A549 treated with Hydrocortisone at 1 μM for 4 hours (cell line): ENCODE data around the gene FAM185A. TPM values are rescaled to one million over a fixed set of nuclear protein-coding genes. Genes with fewer than 3 reads are reported as not detected.

ENCODE experiments used
- total RNA-seq: library from RNA; stranded (reverse); fragments of 200-300 nt; extraction: Qiagen RNA extraction; gene quantifications from 5 replicates; pipeline ENCODE4 v1.2.3, GENCODE V29; 2022

FAM185A gene
- total RNA-seq = 6.0 to 7.9 TPM (median 6.9 TPM) in 5 replicates

GRCh38 chr7:102748605-102749444 lies at the start of gene FAM185A:
Gene FAM185A (plus strand): TSS chr7:102748999. CDS start chr7:102749208, 209 bp downstream.

Other genes starting within 250 kb of the FAM185A start
- gene RASA4B, start 231.2 kb upstream of the FAM185A start, total RNA-seq = 1.2 to 2.1 TPM (median 1.6 TPM) in 5 replicates
- gene UPK3BL2, start 205.3 kb upstream of the FAM185A start, total RNA-seq = 1.3 to 3.2 TPM (median 2.4 TPM) in 5 replicates
- gene SPDYE2, start 197.8 kb upstream of the FAM185A start, total RNA-seq = 0.05 TPM in 1 of 5 replicates, not detected in the others
- gene POLR2J3, start 176.4 kb upstream of the FAM185A start, total RNA-seq = 13.5 to 53.6 TPM (median 32.9 TPM) in 5 replicates
- 1.6 to 2.6 TPM (median 2.2 TPM) in 5 replicates for gene RASA4, start 132.2 kb upstream of the FAM185A start, total RNA-seq
- gene UPK3BL1, start 106.2 kb upstream of the FAM185A start, total RNA-seq = 10.5 to 16.8 TPM (median 13.0 TPM) in 5 replicates
- gene SPDYE2B, start 98.7 kb upstream of the FAM185A start, total RNA-seq = not detected in 5 replicates
- gene POLR2J2, start 77.3 kb upstream of the FAM185A start, total RNA-seq = 0.12 to 0.61 TPM (median 0.24 TPM) in 5 replicates
- gene LRRC17, start 164.0 kb downstream of the FAM185A start, total RNA-seq = 0.12 TPM in 1 of 5 replicates, not detected in the others